Measurements from ENCODE around the gene KCNMA1.

Gene KCNMA1

DNA sequence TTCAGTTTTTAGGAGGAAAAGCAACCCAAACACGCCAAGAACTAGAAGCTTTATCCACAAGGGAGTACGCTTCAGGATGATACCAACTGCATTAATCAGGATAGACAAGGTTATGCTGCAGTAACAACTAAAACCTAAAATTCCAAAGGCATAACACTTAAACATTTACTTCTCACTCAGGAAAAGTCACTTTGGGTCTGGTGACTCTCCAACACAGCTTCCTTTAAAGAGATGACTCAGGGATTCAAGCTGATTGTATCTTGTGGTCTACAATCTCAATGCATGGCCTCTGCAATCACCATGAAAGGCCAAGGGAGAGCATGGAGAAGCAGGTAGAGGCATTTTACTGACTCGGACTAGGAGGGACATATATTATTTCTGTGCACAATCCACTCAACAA lies 315.8 kb downstream of the KCNMA1 start:
- no peak for DNase-seq (ENCODE audit: low spot score)

DNA sequence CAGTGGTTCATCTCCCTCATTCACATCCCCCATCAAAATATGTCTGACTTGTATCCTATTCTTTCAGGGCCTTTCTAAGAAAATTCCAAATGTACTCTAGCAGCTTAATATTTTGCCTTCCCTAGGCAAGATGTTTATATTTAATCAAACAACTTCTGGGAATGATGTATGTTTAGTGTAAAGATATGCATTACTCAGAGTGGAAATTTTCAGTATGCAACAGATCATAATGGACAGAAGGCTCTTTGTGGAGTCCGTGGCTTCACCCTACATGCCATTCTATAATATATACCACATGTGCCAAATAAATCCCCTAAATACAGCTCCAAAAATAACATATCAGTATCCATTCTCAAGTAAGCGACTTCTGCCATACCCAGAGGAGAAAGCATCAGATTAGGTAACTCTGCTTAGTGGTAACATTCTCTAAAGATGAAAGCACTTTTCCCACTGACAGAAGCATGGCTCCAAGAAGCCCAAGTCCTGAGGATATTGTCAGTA lies 316.6 kb downstream of the KCNMA1 start:
- no peak for DNase-seq (ENCODE audit: low spot score)

DNA sequence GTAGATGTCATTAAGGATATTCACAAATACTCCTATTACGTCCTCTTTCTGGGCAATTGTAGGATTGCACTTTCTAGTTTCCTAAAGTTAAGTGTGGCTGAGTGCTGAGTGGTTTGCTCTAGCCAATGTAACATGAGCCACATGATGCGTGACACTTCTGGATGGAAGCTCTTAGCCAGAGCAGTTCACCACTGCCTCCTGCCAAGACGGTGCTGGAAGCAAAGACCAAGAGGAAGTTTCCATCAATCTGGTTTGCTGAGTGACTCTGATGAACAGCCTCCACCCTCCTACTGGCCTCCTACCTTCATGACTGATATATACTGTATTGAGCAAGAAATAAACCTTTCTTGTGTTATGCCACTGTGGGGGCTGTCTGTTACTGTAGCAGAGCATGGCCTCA lies 318.1 kb downstream of the KCNMA1 start:
- no peak for DNase-seq (ENCODE audit: low spot score)

DNA sequence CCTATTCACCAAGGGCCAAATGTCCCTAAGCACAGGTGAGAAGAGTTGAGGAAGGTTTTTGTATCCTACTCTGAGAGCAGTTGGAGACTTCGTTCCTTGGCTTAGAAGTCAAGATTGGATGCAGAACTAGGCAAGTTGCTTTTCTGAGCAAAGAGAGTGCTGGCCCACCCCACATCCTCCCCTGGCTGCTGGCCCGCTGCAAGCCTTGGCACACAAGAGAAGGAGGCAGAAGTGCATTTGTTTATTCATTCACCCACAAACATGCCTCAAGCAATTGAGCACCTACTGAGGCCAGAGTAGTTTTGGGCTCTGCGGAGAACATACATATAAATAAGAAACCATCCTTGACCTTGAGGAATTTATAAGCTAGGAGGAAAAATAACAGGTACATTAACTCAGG lies 318.9 kb downstream of the KCNMA1 start:
- DNase-seq (ENCODE audit: low spot score) = no peak

DNA sequence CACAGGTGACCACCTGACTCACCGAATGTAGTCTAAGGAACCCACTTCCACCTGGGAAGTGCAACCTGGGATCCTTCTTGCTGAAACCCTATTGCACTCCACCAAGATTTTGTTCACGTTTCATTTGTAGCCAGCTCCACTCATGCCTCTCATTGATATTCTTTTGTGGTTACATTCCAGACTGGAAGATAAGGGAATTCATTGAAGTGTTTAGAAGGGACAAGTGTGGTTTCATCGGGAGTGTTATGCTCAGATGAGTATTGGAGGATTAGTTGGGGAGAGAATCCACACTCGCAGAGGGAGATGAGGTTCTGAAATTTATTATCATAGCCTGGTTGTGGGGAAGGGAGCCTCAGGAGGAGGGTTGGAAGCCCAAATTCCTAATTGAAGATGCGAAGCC lies 320.4 kb downstream of the KCNMA1 start:
- DNase-seq (ENCODE audit: low spot score) = no peak

DNA sequence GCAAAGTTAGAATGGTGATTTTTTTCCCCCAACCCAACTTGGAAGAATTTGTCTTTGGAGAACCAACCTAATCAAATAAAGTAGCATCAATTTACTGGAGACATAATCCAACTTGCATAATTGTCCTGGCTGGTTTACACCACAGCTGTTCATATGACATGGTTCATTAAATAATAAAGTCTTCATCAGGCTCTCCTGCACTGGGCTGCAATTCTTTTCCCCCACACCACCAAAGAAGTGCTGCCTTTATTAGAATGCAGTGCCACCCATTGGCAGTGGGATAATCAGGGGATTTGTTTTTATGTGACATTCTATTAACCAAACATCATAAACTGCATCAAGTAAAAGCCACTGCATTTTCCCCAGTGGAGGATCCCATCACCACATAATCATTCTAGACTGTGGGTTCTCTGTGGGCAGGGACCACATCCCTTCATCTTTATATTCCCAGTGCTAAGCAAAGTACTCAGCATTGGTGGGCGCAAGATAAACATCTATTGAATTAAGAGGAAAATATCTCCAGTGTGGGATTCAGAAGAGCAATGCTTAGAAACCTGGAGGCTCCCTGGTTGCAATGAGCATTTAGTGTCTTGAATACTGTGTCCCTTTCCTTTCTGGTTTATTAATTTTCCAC lies 322.0 kb downstream of the KCNMA1 start:
- DNase-seq (ENCODE audit: low spot score) = no peak

DNA sequence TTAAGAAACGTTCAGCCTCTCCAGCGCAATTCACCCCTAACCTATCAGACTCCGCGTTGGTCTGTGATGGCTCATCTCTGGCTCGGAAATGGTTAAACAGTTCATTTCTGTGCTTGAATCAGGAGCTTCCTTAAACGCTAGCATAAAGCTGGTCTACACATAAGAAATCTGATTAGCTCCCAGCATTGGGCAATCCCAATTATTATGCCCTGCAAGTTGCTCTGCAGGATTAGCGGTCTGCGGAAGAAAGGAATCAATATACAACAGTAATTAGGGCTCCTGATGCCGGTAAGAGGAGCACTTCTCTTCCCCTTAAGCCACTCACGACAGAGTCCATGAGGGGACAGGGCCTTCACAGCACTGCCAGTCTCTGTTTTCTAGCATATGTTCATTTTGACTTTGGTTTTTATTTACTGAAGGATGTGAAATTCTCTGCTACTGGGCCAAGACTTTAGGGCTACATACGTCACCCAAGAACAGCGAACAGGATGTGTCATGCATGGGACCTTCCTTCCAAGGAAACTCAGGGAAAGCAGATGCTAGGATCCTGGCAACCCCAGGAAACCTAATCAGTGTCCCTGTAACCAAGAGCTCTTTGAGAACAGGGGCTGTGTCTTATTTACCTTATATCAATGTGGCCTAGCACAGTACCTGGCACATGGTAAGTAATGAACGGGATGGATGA lies 324.4 kb downstream of the KCNMA1 start:
- no peak for DNase-seq (ENCODE audit: low spot score)

DNA sequence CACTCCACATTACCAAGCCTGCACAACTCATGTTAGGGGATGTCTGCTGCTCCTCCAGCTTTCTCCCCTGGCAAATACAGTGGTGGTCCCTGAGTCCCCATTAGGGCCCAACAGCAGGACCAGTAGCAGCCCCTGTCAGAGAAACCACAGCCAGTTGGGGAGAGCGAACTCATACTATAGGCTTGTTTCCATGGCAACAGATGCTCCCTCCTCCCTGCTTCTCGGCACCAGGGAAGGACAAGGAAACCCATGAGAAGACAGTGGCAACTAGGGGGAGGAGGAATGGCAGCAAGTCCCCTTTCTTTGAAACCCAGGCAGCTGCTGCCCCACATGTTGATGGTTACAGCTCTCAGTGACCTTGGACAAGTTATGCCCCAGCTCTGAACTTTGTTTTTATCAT lies 326.4 kb downstream of the KCNMA1 start:
- no peak for DNase-seq (ENCODE audit: low spot score)

DNA sequence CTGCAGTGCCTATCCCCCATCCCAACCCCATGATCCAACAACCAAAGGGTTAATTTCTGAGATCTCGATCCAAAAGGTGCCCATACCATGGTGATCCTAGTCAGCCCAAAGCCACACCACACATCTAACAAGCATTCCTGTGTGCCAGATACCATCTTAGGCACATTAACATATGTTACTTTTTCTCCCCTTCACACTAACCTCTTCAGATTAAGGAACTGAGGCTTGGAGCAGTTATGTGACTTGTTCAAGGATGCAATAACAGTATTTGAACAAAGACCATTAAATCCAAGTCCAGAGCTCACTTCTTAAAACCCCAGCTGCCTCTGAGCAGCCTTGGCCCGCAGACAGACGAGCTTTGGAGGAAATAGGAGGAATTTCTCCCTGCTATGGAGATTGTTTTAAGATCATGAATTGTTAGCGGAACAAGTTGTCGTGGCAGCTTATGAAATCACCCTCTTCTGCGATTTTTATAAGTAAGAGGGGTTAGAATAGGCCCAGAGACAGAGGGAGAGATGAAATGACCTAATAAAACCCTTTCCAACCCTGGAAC lies 327.2 kb downstream of the KCNMA1 start:
- DNase-seq (ENCODE audit: low spot score) = no peak

DNA sequence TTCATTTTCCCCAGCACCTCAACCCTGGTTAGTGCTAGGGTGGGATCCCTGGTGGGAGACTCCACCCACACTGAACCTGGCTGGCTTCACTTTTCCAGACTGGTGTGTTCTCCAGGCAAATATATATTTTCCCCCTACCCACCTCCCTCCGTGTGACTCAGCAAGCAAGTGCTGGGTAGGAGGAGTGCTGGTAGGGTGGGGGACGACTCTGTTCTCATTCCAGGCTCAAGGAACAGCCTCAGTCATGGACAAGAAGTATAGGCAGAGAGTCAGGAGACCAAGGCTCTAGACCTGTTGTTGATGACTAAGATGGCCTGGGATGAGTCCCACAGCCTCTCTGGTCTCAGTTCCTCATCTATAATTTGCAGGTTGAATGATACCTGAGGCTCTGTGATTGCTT lies 328.1 kb downstream of the KCNMA1 start:
- DNase-seq (ENCODE audit: low spot score) = no peak

DNA sequence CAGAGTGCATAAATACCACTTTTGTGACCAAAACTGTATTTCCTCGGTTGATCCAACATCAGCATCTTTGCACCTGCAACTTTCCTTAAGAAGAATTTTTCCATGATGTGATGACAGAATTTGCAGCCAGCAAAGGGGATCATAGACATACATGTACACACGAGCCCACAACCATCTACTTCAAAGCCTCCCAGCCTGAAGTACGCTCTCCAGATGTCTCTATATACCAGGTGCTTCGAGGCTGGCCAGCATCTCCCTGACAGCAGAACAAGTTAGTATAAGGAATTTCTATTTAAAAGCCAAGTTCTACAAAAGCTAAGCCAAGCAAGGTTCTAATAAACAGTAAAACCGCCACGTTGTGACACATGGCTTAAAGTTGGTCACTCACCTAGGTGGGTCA lies 328.5 kb downstream of the KCNMA1 start:
- DNase-seq (ENCODE audit: low spot score) = no peak

DNA sequence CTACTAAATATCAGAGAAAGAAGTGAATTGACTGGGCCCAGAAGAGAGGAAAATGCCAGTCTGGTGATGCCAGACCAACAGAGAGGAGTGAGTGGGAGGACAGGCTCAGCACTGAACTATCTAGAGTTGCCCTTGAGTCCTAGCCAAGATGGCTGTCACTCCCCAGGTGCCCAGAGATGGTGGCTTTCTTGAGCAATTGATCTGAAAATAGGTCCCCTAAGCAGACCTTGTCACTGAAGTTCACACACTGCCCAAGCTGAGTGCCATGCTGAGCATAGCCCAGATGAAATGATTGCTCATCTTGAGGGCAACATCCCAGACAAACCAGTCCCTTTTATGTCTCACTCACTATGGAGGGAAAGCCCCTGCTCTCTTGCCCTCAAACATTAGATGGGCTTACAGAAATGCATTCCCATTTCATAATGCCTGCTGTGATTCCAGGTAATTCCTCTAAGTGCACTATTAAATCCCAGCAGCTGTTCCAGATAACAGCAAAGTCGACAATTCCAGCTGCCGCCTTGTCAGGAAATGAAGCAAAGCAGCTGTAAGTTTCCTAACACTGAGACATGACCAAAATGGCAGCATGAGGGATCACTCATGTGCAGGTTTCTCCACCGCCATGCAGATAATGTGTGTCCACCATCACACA lies 329.4 kb downstream of the KCNMA1 start:
- no peak for DNase-seq (ENCODE audit: low spot score)

DNA sequence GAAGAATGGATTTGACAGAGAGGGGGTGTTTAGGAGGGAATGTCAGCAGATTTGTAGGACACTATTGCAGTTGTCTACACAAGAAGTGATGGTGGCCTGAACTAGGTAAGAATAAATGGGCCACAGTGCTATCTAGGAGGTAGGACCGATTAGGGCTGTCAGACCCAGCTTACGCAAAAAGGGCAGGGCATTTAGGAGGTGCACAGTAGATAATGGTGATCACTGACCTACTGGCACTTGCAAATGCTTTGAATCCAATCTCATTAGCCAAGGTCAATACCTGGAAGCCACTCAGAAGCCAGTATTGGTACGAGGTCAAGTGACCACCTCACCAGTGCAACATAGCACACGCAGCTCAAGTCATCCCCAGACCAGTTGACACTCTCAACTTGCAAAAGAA lies 330.9 kb downstream of the KCNMA1 start:
- no peak for DNase-seq (ENCODE audit: low spot score)

DNA sequence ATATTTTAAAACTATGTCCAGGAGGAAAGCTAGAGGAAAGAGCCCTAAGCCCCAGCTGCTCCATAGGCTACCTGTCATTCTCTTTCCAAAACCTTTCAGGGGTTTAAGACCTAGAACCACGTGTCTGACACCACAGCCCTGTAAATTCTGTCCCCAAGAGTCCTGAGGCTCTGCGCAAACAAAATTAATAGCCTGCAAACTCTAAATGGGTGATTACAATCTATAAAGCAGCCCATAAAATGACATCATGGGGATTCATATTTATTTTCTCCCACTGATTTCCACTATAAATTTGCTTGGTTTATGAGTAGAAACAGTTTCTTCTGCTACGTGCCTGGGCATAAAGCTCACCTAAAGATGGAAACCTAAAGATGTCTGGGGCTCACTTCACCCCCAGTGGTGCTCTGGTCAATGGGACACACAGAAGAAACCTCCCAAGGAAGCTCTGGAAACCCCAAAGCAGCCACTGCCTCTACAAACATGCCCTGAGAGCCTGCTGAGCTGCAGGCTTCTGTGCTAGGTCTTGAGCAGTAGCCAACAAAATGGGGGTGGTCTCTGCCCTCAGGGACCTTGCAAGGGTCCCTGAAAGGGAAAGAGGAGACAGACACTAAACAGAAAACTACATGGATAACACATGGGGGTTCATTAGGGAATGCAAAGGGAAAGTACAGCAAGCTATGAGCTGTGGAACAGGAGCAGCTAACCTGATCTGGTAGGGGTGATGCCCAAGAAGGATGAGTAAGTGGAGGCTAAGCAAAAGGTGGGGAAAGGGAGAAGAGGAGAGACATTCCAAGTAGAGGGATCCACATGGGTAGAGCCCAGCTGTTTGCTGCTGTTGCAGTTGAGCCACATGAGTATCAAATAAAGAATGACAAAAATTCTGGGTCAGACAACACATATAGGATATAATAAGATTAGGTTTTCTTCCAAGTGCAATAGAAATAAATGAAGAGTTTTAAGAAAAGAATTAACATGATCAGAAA lies 331.7 kb downstream of the KCNMA1 start:
- DNase-seq (ENCODE audit: low spot score) = no peak

DNA sequence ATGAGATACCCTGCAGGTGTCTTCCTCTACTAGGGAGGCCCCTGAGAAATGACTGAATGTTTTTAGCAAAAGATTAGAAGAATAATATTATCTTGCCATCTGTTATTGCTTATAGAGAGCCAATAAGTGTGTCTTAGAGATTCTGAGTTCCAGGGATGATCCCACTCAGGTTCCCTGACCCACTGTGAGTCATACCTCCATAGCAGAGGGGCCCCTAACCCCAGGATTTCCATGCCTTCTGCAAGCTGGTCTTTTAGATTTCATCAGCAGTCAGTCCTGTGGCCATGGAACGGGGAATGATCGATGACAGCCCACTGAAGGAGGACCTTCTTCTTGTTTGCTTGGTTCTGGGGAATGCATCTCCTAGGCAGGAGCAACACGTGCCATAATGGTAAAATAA lies 333.4 kb downstream of the KCNMA1 start:
- DNase-seq (ENCODE audit: low spot score) = no peak

DNA sequence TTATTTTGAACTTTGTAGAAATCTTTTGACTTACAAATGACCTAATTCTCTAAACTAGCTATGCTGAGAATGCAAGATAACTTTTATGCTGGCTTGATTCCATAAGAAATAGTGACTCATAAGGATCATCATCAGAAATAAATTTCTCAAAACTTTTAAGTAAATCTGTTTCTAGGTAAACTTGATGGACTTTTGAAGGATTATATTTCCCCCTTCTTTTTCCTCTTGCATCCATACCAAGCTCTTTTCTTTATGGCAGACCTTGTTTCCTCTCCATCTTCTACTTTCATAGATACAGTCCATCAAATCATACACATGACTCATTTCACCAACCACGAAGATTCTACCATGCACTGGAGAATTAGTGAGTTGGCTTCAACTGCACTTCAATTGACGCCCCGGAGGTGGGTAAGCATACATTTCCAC lies 336.3 kb downstream of the KCNMA1 start:
- no peak for DNase-seq (ENCODE audit: low spot score)

DNA sequence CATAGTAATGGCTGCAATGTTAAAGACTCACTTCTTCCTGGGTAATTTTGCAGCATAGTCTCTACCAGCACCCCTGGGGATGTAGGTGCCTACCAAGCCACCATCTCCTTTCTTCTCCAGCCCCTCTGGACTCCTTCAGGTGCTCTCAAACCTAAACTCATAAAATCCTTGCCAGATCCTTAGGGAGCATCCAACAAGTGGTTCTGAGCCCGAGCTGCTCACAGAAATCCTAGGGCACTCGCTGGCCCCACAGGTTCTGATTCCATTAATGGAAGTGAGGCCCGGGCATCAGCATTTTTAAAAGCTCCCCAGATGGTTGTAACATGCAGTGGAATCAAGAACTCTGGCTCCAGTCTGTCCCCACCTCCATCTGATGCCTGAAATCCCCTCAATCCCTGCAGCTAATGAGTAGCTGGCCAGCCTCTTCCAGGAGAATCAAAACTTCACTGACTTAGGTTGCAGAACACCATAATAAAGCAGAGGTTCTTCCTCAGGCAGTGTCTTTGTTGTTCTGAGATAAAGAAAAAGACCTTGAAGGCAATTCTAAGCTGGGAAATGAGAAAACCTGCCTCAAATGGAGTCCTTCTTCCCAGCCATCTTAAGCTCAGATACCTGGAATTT lies 336.8 kb downstream of the KCNMA1 start:
- no peak for DNase-seq (ENCODE audit: low spot score)

DNA sequence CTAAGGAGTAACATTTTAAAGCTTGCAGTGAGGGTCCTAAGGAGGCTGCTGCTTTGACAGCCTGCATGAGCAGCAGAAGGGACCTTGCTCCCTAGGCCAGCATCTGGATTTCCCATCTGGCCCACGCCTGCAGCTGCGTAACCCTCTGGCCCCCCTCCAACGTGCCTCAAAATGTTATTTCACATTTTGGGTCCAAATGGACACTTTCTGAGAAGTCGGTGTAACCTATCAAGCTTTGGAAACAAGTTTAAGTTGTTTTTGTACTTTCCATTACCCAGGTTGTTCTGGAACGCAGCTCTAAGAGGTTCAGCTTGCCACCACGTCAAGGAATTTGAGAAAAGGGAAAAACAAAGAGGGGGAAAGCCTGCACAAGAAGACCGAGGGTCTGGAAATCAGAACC lies 338.3 kb downstream of the KCNMA1 start:
- no peak for DNase-seq (ENCODE audit: low spot score)

DNA sequence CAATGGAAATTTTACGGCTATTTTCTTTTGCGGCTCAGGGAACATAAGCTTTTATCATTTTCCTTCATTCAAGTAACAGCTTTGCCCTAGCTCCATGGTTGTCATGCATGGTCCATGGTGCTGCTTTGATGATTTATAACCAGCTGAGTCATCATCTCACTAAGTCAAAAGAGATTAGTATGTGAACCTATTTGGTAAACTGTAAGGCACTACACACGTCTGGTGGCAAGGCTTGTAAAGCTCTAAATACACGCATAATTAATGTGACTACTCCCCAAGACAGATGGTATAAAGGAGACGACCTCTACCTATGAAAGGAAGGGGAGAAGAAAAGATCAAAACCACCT lies 340.2 kb downstream of the KCNMA1 start:
- DNase-seq (ENCODE audit: low spot score) = no peak

DNA sequence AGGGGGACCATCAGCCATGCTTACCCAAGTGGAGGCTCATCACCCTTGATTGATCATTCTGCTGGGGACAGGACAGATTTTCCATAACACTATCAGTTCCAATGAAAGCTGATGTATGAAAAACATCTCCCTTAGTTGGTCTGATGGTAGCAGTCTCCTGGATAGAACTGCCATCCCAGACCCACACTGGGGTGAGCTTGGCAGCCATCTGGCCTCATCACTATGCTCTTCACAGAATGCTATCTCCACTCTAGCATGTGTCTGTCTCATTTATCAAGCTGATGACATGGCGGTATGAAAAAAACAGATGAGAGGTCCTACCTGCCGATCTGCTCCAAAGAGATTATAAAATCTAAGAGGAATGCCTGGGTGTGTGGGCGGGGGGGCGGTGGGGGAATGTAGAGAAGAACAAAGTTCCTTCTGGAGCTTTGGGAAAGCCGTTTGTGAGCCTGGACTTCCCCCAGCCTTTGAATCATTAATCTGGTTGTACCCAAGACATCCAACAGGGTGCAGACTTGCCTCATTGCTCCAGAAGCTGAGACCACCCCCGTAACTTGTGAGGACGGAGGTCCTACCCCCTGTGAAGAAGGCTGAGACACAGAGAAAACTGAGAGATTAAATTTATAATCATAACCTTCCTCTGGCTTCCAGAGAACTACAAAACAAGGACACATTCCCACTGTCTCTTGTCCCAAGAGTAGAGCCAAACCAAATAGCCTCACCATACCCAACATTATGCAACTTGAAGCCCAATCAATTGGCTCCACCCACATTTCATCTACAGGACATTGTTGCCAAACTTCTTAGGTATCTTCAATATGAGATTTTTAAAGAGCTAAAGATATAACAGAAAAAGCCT lies 340.8 kb downstream of the KCNMA1 start:
- DNase-seq (ENCODE audit: low spot score) = no peak

DNA sequence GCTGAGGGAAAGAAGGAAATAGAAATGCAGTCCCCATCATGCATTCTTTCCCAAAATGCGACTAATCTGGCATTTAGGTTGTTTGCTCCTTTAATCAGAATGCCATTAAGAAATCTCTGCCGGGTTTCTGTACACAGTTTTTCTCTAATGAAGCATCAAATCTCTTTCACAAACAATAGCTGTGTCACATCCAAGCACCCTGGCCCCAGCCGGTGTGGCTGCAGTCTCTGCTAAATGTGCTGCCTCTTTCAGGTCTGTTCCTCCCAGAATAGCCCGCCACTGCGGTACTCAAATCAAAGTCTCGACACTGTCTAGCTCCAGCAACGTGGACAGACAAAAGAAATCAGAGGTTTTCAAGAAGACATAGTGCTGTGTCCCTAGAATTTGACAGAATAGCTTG lies 343.8 kb downstream of the KCNMA1 start:
- DNase-seq (ENCODE audit: low spot score) = no peak

All from hematopoietic multipotent progenitor cell treated with erythropoietin and hydrocortisone succinate and interleukin-3 and kit ligand, for 15 days (in vitro differentiated cells).